ENCODE results near the gene JUNB. TPM values are rescaled to one million over a fixed set of nuclear protein-coding genes. Genes with fewer than 3 reads are reported as not detected.

Gene JUNB
- total and polyA plus RNA-seq, 5 donors from 2014 or later = 582 to 2,802 (median 812) TPM

DNA sequence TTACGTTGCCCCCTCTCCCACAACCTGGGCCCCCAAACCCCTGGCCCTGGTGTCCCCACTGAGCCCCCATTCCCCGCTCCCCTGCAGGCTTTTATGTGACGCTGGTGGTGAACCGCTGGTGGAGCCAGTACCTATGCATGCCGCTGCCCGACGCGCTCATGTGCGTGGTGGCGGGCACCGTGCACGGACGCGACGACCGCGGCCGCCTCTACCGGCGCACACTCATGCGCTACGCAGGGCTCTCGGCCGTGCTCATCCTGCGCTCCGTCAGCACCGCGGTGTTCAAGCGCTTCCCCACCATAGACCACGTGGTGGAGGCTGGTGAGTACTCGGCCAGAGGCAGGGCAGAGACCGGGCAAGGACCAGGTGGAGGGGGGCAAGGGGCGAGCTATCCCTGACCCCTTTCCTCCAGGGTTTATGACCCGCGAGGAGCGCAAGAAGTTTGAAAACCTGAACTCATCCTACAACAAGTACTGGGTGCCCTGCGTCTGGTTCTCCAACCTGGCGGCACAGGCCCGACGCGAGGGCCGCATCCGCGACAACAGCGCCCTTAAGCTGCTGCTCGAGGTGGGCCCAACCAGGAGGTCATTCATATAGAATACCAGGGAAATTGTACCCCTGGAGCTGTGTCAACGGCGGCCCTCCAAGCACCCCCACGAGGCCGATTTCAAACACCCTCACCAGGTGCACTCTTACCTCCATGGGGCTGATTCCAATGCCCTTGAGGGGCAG lies 36.7 kb upstream of the JUNB start:
- Mint-ChIP-seq H3K4me1 (peaks cover 0 to 11% (median 1%) of the 10 kb centered on the region in 4 donors), H3K9me3 (peaks cover 0 to 2% (median 0%) of the 10 kb centered on the region in 7 donors), H3K27ac (no peak overlapping the region), H3K4me3 (no peak overlapping the region), H3K27me3 (peaks cover 15% of the 10 kb centered on the region), H3K36me3 (no peaks in the 10 kb centered on the region)
- Histone ChIP-seq H3K36me3 (ENCODE audit: control insufficient read depth, insufficient read depth, low read length) (no peaks in the 10 kb centered on the region), H3K4me1 (ENCODE audit: control insufficient read depth, insufficient read depth, low read length, poor library complexity, severe bottlenecking) (peaks cover 8% of the 10 kb centered on the region), H3K9me3 (ENCODE audit: control insufficient read depth in 2 of 2, low read length in 2 of 2) (no peaks in the 10 kb centered on the region), H3K4me3 (ENCODE audit: low read depth, low read length) (no peak overlapping the region), H3K27me3 (ENCODE audit: control insufficient read depth, insufficient read depth, low read length) (no peaks in the 10 kb centered on the region), H3K27ac (ENCODE audit: insufficient read depth, low read length, poor library complexity, severe bottlenecking) (no peak overlapping the region)
- DNase-seq (no peak), ATAC-seq (ENCODE audit: low read depth in 2 of 2) (no peak)

DNA sequence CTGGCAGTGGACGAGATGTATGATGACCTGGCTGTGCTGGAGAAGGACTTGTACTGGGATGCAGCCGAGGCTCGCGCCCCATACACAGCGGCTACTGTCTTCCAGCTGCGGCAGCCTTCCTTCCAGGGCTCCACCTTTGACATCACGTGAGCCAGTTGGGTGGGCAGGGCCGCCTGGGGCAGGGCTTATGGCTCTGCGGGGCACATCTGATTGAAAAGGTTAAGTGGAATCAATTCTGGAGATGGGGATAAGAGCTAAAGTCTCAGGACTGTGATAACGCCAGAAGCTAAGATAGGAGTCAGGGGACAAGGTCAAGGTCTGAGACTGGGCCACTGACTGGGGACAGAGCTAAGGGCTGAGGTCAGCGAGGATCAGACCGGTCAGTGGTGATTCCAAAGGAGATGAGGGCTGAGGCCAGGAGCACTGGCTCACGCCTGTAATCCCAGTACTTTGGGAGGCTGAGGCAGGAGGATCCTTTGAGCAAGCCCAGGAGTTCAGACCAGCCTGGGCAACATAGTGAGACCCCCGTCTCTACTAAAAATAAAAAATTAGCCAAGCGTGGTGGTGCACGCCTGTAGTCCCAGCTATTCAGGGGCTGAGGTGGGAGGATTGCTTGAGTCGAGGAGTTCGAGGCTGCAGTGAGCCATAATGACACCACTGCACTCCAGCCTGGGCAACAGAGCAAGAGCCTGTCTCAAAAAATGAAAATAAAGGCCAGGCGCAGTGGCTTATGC lies 35.0 kb upstream of the JUNB start:
- H3K4me3 Mint-ChIP-seq = no peak overlapping the region
- no peaks in the 10 kb centered on the region for H3K9me3 Mint-ChIP-seq
- H3K9me3 ChIP-seq (ENCODE audit: control insufficient read depth in 2 of 2, low read length in 2 of 2) = no peaks in the 10 kb centered on the region
- H3K4me1 Mint-ChIP-seq = peaks cover 0 to 12% (median 4%) of the 10 kb centered on the region in 4 donors
- H3K36me3 Mint-ChIP-seq = peaks cover 3% of the 10 kb centered on the region
- no peak overlapping the region for H3K27ac Mint-ChIP-seq
- ATAC-seq (ENCODE audit: low read depth in 2 of 2) (no peak), DNase-seq (no peak)
- no peaks in the 10 kb centered on the region for H3K27me3 ChIP-seq (ENCODE audit: control insufficient read depth, insufficient read depth, low read length)
- no peak overlapping the region for H3K4me3 ChIP-seq (ENCODE audit: low read depth, low read length)
- no peak overlapping the region for H3K27ac ChIP-seq (ENCODE audit: insufficient read depth, low read length, poor library complexity, severe bottlenecking)
- H3K27me3 Mint-ChIP-seq = peaks cover 19% of the 10 kb centered on the region
- no peaks in the 10 kb centered on the region for H3K36me3 ChIP-seq (ENCODE audit: control insufficient read depth, insufficient read depth, low read length)
- H3K4me1 ChIP-seq (ENCODE audit: control insufficient read depth, insufficient read depth, low read length, poor library complexity, severe bottlenecking) = peaks cover 8% of the 10 kb centered on the region

DNA sequence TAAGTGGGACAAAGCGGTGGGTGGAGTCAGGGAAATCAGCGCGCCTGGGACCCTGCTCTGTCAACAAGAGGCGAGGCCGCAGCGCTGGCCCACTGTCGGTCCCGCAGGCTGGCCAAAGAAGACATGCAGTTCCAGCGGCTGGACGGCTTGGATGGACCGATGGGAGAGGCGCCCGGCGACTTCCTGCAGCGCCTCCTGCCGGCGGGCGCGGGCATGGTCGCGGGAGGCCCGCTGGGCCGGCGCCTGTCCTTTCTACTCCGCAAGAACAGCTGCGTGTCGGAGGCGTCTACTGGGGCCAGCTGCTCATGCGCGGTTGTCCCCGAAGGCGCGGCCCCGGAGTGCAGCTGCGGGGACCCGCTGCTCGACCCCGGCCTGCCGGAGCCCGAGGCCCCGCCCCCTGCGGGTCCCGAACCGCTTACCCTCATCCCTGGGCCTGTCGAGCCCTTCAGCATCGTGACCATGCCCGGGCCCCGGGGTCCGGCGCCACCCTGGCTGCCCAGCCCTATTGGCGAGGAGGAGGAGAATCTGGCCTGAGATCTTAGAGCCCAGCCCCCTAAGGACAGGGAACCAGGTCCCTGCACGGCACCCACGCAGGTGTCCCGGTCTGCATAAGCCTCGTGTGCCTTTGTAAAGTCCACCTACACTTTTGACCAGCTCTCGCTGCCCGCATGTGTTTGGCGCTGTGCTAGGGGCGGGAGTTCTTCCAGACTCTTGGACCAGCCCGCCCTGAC lies 33.6 kb upstream of the JUNB start:
- Histone ChIP-seq H3K4me1 (ENCODE audit: control insufficient read depth, insufficient read depth, low read length, poor library complexity, severe bottlenecking) (peaks cover 8% of the 10 kb centered on the region), H3K27ac (ENCODE audit: insufficient read depth, low read length, poor library complexity, severe bottlenecking) (no peak overlapping the region), H3K36me3 (ENCODE audit: control insufficient read depth, insufficient read depth, low read length) (no peaks in the 10 kb centered on the region), H3K27me3 (ENCODE audit: control insufficient read depth, insufficient read depth, low read length) (no peaks in the 10 kb centered on the region), H3K4me3 (ENCODE audit: low read depth, low read length) (no peak overlapping the region), H3K9me3 (ENCODE audit: control insufficient read depth in 2 of 2, low read length in 2 of 2) (no peaks in the 10 kb centered on the region)
- peak; percentile 67 for ATAC-seq (ENCODE audit: low read depth in 2 of 2)
- peak; percentile 39 to 67 (median 56) for DNase-seq
- no peaks in the 10 kb centered on the region for H3K9me3 Mint-ChIP-seq
- peak overlapping the region in 1 of 4 donors; percentile 35 for H3K4me3 Mint-ChIP-seq
- H3K4me1 Mint-ChIP-seq = peaks cover 0 to 12% (median 4%) of the 10 kb centered on the region in 4 donors
- peaks cover 3% of the 10 kb centered on the region for H3K36me3 Mint-ChIP-seq
- no peak overlapping the region for H3K27ac Mint-ChIP-seq
- peaks cover 19% of the 10 kb centered on the region for H3K27me3 Mint-ChIP-seq

DNA sequence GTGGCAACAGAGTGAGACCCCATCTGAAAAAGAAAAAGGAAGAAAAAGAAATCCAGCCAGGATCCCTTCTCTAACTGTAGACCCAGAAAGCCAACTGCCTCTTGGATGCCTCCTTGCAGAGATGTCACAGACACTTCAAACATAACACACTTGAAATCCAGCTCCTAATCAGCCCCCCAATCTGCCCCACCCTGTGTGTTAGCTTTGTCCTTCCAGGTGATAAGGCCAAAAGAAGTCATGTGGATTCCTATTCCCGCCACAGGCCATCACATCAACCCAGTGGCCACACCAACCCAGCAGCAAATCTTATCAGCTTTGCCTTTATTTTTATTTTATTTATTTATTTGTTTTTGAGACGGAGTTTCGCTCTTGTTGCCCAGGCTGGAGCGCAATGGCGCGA lies 31.6 kb upstream of the JUNB start:
- H3K36me3 Mint-ChIP-seq = peaks cover 3% of the 10 kb centered on the region
- Histone ChIP-seq H3K4me1 (ENCODE audit: control insufficient read depth, insufficient read depth, low read length, poor library complexity, severe bottlenecking) (peaks cover 8% of the 10 kb centered on the region), H3K9me3 (ENCODE audit: control insufficient read depth in 2 of 2, low read length in 2 of 2) (no peaks in the 10 kb centered on the region), H3K27me3 (ENCODE audit: control insufficient read depth, insufficient read depth, low read length) (no peaks in the 10 kb centered on the region), H3K4me3 (ENCODE audit: low read depth, low read length) (no peak overlapping the region), H3K36me3 (ENCODE audit: control insufficient read depth, insufficient read depth, low read length) (no peaks in the 10 kb centered on the region), H3K27ac (ENCODE audit: insufficient read depth, low read length, poor library complexity, severe bottlenecking) (no peak overlapping the region)
- peaks cover 0 to 12% (median 4%) of the 10 kb centered on the region in 4 donors for H3K4me1 Mint-ChIP-seq
- no peak overlapping the region for H3K4me3 Mint-ChIP-seq
- H3K27me3 Mint-ChIP-seq = peaks cover 13% of the 10 kb centered on the region
- no peaks in the 10 kb centered on the region for H3K9me3 Mint-ChIP-seq
- no peak for ATAC-seq (ENCODE audit: low read depth in 2 of 2)
- no peak for DNase-seq
- no peak overlapping the region for H3K27ac Mint-ChIP-seq

DNA sequence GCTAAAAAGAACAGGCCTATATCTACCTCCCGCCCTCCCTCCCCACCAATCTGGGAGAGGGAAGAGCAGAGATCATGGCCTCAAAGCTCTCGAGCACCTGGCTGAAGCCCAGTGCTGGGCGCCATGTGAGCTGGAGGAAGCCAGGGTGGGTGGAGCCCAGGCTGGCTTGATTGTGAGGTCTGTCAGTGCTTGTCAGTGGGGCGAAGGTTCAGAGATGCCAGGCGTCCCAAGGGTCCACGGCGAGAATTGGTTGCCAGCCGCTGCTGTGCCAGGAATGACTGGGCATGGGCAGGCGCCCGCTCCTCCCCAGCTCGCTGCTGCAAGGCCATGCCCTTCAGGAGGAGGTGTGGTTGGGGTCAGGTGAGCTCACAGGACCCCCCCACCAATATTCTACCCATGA lies 28.2 kb upstream of the JUNB start:
- DNase-seq (no peak), ATAC-seq (ENCODE audit: low read depth in 2 of 2) (no peak)
- Histone ChIP-seq H3K9me3 (ENCODE audit: control insufficient read depth in 2 of 2, low read length in 2 of 2) (no peaks in the 10 kb centered on the region), H3K27ac (ENCODE audit: insufficient read depth, low read length, poor library complexity, severe bottlenecking) (no peak overlapping the region), H3K4me3 (ENCODE audit: low read depth, low read length) (no peak overlapping the region), H3K27me3 (ENCODE audit: control insufficient read depth, insufficient read depth, low read length) (no peaks in the 10 kb centered on the region), H3K36me3 (ENCODE audit: control insufficient read depth, insufficient read depth, low read length) (no peaks in the 10 kb centered on the region), H3K4me1 (ENCODE audit: control insufficient read depth, insufficient read depth, low read length, poor library complexity, severe bottlenecking) (no peaks in the 10 kb centered on the region)
- Mint-ChIP-seq H3K4me1 (peaks cover 0 to 6% (median 4%) of the 10 kb centered on the region in 4 donors), H3K9me3 (peaks cover 0 to 1% (median 0%) of the 10 kb centered on the region in 7 donors), H3K36me3 (peaks cover 10% of the 10 kb centered on the region), H3K27ac (no peak overlapping the region), H3K27me3 (peaks cover 9% of the 10 kb centered on the region), H3K4me3 (no peak overlapping the region)

DNA sequence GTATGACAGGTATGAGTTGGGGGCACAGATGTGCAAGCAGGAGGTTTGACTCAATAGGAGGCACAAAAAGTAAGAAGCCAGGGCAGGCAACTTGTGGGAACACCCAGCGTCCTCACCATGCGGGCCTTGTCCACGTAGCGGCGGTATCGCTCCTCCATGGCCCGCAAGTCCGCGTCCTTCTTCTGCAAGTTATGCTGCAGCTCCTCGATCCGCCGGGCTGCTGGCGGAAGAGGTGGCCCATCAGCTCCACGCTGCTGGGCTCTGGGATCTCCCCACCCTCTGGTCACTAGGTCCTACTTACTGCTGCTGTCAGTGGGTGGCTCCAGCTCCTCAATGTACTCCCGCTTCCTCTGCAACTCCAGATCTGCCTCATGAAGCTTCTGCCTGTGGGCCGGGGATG lies 26.6 kb upstream of the JUNB start:
- H3K36me3 Mint-ChIP-seq = peaks cover 10% of the 10 kb centered on the region
- Histone ChIP-seq H3K27me3 (ENCODE audit: control insufficient read depth, insufficient read depth, low read length) (no peaks in the 10 kb centered on the region), H3K4me1 (ENCODE audit: control insufficient read depth, insufficient read depth, low read length, poor library complexity, severe bottlenecking) (peaks cover under 1% of the 10 kb centered on the region), H3K9me3 (ENCODE audit: control insufficient read depth in 2 of 2, low read length in 2 of 2) (no peaks in the 10 kb centered on the region), H3K4me3 (ENCODE audit: low read depth, low read length) (no peak overlapping the region), H3K36me3 (ENCODE audit: control insufficient read depth, insufficient read depth, low read length) (no peaks in the 10 kb centered on the region), H3K27ac (ENCODE audit: insufficient read depth, low read length, poor library complexity, severe bottlenecking) (no peak overlapping the region)
- H3K27ac Mint-ChIP-seq = no peak overlapping the region
- peaks cover 0 to 1% (median 0%) of the 10 kb centered on the region in 7 donors for H3K9me3 Mint-ChIP-seq
- H3K4me3 Mint-ChIP-seq = no peak overlapping the region
- H3K27me3 Mint-ChIP-seq = peaks cover 4% of the 10 kb centered on the region
- ATAC-seq (ENCODE audit: low read depth in 2 of 2) (no peak), DNase-seq (no peak)
- peaks cover 0 to 10% (median 6%) of the 10 kb centered on the region in 4 donors for H3K4me1 Mint-ChIP-seq

DNA sequence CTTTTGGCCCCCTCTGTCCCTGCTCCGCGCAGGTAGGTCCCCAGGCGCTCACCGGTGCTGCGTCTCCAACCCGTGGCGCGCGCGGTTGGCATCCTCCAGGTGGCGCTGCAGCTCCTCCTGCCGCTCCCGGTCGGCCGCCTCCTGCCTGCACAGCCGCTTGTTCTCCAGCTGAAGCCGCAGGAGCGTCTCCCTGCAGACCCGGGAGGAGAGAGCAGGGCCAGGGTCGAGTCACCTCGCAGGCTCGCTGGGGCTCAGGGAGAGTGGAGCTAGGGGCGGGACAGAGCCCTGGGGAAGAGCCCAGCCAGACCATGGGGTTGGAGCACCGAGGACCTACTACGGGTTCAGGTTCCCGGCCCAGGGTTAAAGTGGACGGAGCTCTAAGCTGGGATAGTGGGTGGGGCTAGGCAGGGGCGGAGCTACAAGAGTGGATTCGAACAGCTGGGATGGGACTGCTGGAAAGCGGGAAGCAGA lies 25.2 kb upstream of the JUNB start:
- Histone ChIP-seq H3K4me3 (ENCODE audit: low read depth, low read length) (no peak overlapping the region), H3K27ac (ENCODE audit: insufficient read depth, low read length, poor library complexity, severe bottlenecking) (no peak overlapping the region), H3K9me3 (ENCODE audit: control insufficient read depth in 2 of 2, low read length in 2 of 2) (no peaks in the 10 kb centered on the region), H3K27me3 (ENCODE audit: control insufficient read depth, insufficient read depth, low read length) (no peaks in the 10 kb centered on the region), H3K4me1 (ENCODE audit: control insufficient read depth, insufficient read depth, low read length, poor library complexity, severe bottlenecking) (peaks cover 5% of the 10 kb centered on the region), H3K36me3 (ENCODE audit: control insufficient read depth, insufficient read depth, low read length) (no peaks in the 10 kb centered on the region)
- Mint-ChIP-seq H3K27ac (no peak overlapping the region), H3K9me3 (peaks cover 0 to 1% (median 0%) of the 10 kb centered on the region in 7 donors), H3K4me1 (peaks cover 0 to 8% (median 4%) of the 10 kb centered on the region in 4 donors), H3K36me3 (peaks cover 7% of the 10 kb centered on the region), H3K27me3 (no peaks in the 10 kb centered on the region), H3K4me3 (no peak overlapping the region)
- ATAC-seq (ENCODE audit: low read depth in 2 of 2) (peak in 1 of 2 donors; percentile 50), DNase-seq (peak; percentile 68 to 81 (median 71))

All from CD4-positive, CD25-positive, alpha-beta regulatory T cell (primary cell).